Fibroblast of the aortic adventitia (primary cell): ENCODE data around the gene OTOA. TPM values are rescaled to one million over a fixed set of nuclear protein-coding genes. Genes with fewer than 3 reads are reported as not detected.
"Not testable (repeated sequence)": the region's sequence is repeated elsewhere in the genome, so short reads cannot be mapped to it uniquely, and the experiment has no call there.

Experiments
- DNase-seq: peaks from one replicate; pipeline ENCODE4 v3.0.0-alpha.2; 2010; ENCODE audit warnings: low read depth
- H3K4me3 ChIP-seq: 2 replicates; pipeline ENCODE4 v1.5.1; 2011; ENCODE audit warnings: low read depth, mild to moderate bottlenecking, control low read depth, low read length, moderate library complexity
- CTCF ChIP-seq: IDR thresholded peaks from 2 replicates; pipeline ENCODE4 v1.5.1; 2011; ENCODE audit warnings: mild to moderate bottlenecking, low read length, control low read depth, inconsistent platforms; ENCODE audit not compliant: insufficient read depth
- total RNA-seq: library from RNA; depleted of rRNA; stranded (reverse); fragments of >200 nt; gene quantifications from 2 replicates; pipeline ENCODE4 v1.2.3, GENCODE V29; 2012; ENCODE audit warnings: low replicate concordance

The OTOA gene
- total RNA-seq, 1 donor = 0.09 TPM

GRCh38 chr16:21622545-21622944 lies 41.2 kb upstream of the OTOA start:
- H3K4me3 ChIP-seq = no peak overlapping the region
- DNase-seq = no peak
- TF ChIP-seq CTCF = no peak

GRCh38 chr16:21625026-21625425 lies 38.7 kb upstream of the OTOA start:
- TF ChIP-seq CTCF = no peak
- DNase-seq = no peak
- H3K4me3 ChIP-seq = no peak overlapping the region

- H3K4me3 ChIP-seq = peak overlapping the region; percentile 41
- peak; percentile 84 for DNase-seq
- TF ChIP-seq CTCF = no peak
Measured at GRCh38 chr16:21626659-21627277, 37.0 kb upstream of the OTOA start.

GRCh38 chr16:21628121-21628726 lies 35.5 kb upstream of the OTOA start:
- no peak for DNase-seq
- H3K4me3 ChIP-seq = no peak overlapping the region
- no peak for TF ChIP-seq CTCF

- TF ChIP-seq CTCF = no peak
- DNase-seq = peak; percentile 39
- H3K4me3 ChIP-seq = no peak overlapping the region
Measured at GRCh38 chr16:21628772-21629171, 35.0 kb upstream of the OTOA start.

- DNase-seq = not testable (repeated sequence)
Measured at GRCh38 chr16:21629616-21630539, 33.9 kb upstream of the OTOA start.

GRCh38 chr16:21630866-21631265 lies 32.9 kb upstream of the OTOA start:
- H3K4me3 ChIP-seq, DNase-seq: not testable (repeated sequence)

More at GRCh38 chr16:21629616-21630539, 33.9 kb upstream of the OTOA start:
- H3K4me3 ChIP-seq = not testable (repeated sequence)

GRCh38 chr16:21631376-21631775 lies 32.4 kb upstream of the OTOA start:
- not testable (repeated sequence) for H3K4me3 ChIP-seq, DNase-seq

GRCh38 chr16:21631951-21632575 lies 31.7 kb upstream of the OTOA start:
- H3K4me3 ChIP-seq, DNase-seq: not testable (repeated sequence)
